Omental fat pad (tissue), 4 donors: Measurements from ENCODE around the gene TLK1. TPM values are rescaled to one million over a fixed set of nuclear protein-coding genes. Genes with fewer than 3 reads are reported as not detected.

Experiments used
- ATAC-seq: fragments of 150-250 bp; one replicate; pipeline ENCODE4 v1.9.1; 2016; ENCODE audit warnings: mild to moderate bottlenecking, moderate library complexity; ENCODE audit not compliant: low FRiP score
- DNase-seq: peaks from one replicate; pipeline ENCODE4 v3.0.0-alpha.2; 2019; ENCODE audit warnings: low spot score
- CTCF ChIP-seq, 3 donors: fragments of 450-650 bp; IDR thresholded peaks; one replicate each; pipeline ENCODE4 v1.5.1; 2016 to 2017; ENCODE audit warnings: antibody characterized with exemption in 3 of 3, mild to moderate bottlenecking in 3 of 3, moderate library complexity in 2 of 3
- total RNA-seq, 4 donors: library from RNA; depleted of rRNA; stranded (reverse); fragments of >200 nt; gene quantifications; one replicate each; pipeline ENCODE4 v1.1.0, GENCODE V29; 2016

Gene TLK1
- total RNA-seq, 4 donors from 2014 or later: 18.1 to 34.1 (median 27.3) TPM

GRCh38 chr2:171069286-171069956 lies 91.3 kb downstream of the TLK1 start:
- no peak for ATAC-seq
- no peak for DNase-seq
- TF ChIP-seq CTCF (IDR thresholded peaks at IDR 0.05): no peak

GRCh38 chr2:171066110-171066509 lies 94.6 kb downstream of the TLK1 start:
- TF ChIP-seq CTCF (IDR thresholded peaks at IDR 0.05): no peak
- DNase-seq: no peak
- ATAC-seq: no peak

- ATAC-seq (no peak), DNase-seq (no peak)
- TF ChIP-seq CTCF (IDR thresholded peaks at IDR 0.05): no peak
Observed at GRCh38 chr2:171057575-171057974, 103.1 kb downstream of the TLK1 start.

- no peak for TF ChIP-seq CTCF (IDR thresholded peaks at IDR 0.05)
- ATAC-seq (no peak), DNase-seq (no peak)
Observed at GRCh38 chr2:171056307-171056706, 104.4 kb downstream of the TLK1 start.

- TF ChIP-seq CTCF (IDR thresholded peaks at IDR 0.05): no peak
- DNase-seq (no peak), ATAC-seq (no peak)
Observed at GRCh38 chr2:171049691-171050090, 111.0 kb downstream of the TLK1 start.

- ATAC-seq: no peak
- no peak for TF ChIP-seq CTCF (IDR thresholded peaks at IDR 0.05)
- DNase-seq: no peak
Observed at GRCh38 chr2:171046048-171046560, 114.6 kb downstream of the TLK1 start.

- no peak for TF ChIP-seq CTCF (IDR thresholded peaks at IDR 0.05)
- ATAC-seq (no peak), DNase-seq (no peak)
Observed at GRCh38 chr2:171044416-171044815, 116.3 kb downstream of the TLK1 start.
